ENCODE results near the gene LIFR.

The LIFR gene

GRCh38 chr5:38556599-38557307 is at the start of gene LIFR:
TSS of gene LIFR (minus strand) at chr5:38556646. CDS start at chr5:38530647, 25,999 bp downstream.
- peak; percentile 92 for DNase-seq

GRCh38 chr5:38605610-38606009 is 49.2 kb upstream of the LIFR start:
- no peak for DNase-seq

- no peak for DNase-seq
These were observed 47.2 kb upstream of the LIFR start for GRCh38 chr5:38603691-38604090.

- no peak for DNase-seq
These were observed 46.2 kb upstream of the LIFR start for GRCh38 chr5:38602641-38603040.

GRCh38 chr5:38601863-38602298 is 45.4 kb upstream of the LIFR start:
- DNase-seq = peak; percentile 4

GRCh38 chr5:38601133-38601862 is 44.9 kb upstream of the LIFR start:
- DNase-seq = no peak

- DNase-seq = no peak
These were observed 44.0 kb upstream of the LIFR start for GRCh38 chr5:38600329-38601045.

- DNase-seq = peak; percentile 3
These were observed 43.3 kb upstream of the LIFR start for GRCh38 chr5:38599751-38600150.

GRCh38 chr5:38598994-38599617 is 42.7 kb upstream of the LIFR start:
- peak; percentile 57 for DNase-seq

GRCh38 chr5:38598296-38598993 is 42.0 kb upstream of the LIFR start:
- DNase-seq = peak; percentile 36

GRCh38 chr5:38596981-38597380 is 40.5 kb upstream of the LIFR start:
- DNase-seq = no peak

GRCh38 chr5:38595132-38595745 is 38.8 kb upstream of the LIFR start:
- DNase-seq = no peak

GRCh38 chr5:38593959-38594358 is 37.5 kb upstream of the LIFR start:
- no peak for DNase-seq

- DNase-seq = no peak
These were observed 35.0 kb upstream of the LIFR start for GRCh38 chr5:38591523-38591849.

GRCh38 chr5:38590838-38591522 is 34.5 kb upstream of the LIFR start:
- no peak for DNase-seq

GRCh38 chr5:38589629-38590028 is 33.2 kb upstream of the LIFR start:
- no peak for DNase-seq

GRCh38 chr5:38585816-38586215 is 29.4 kb upstream of the LIFR start:
- no peak for DNase-seq

GRCh38 chr5:38583500-38583899 is 27.1 kb upstream of the LIFR start:
- no peak for DNase-seq

GRCh38 chr5:38582975-38583319 is 26.5 kb upstream of the LIFR start:
- DNase-seq = no peak

GRCh38 chr5:38582293-38582974 is 26.0 kb upstream of the LIFR start:
- no peak for DNase-seq

GRCh38 chr5:38581597-38581996 is 25.2 kb upstream of the LIFR start:
- DNase-seq = no peak
